Pancreas (tissue), 10 donors: ENCODE data around the gene PRR7. TPM values are rescaled to one million over a fixed set of nuclear protein-coding genes. Genes with fewer than 3 reads are reported as not detected.

Experiments
- ATAC-seq, 4 donors: fragments of 200-7000 bp; cut with Tn5 transposase; one replicate each; pipeline versions ENCODE4 v1.8.0 to v1.9.1; 2020; ENCODE audit warnings: mild to moderate bottlenecking in 4 of 4, moderate library complexity in 4 of 4
- DNase-seq, 6 donors: peaks; one replicate each; pipeline ENCODE4 v3.0.0-alpha.2; 2020
- FAIRE-seq: peaks from 2 replicates; lab custom pipeline; 2012; peaks lifted over from hg19 to GRCh38; lab: Jason Lieb, UNC
- H3K27ac ChIP-seq, 4 donors: fragments of 200-600 bp; sonication (generic); 1 replicate in 3 of 4; 2 replicates in 1 of 4; pipeline versions ENCODE4 v1.5.0 to v1.8.0; 2020
- H3K27me3 ChIP-seq, 4 donors: fragments of 200-600 bp; one replicate each; pipeline ENCODE4 v1.8.0; 2021
- H3K36me3 ChIP-seq, 3 donors: fragments of 200-600 bp; sonication (generic) in 1 of 3; one replicate each; pipeline versions ENCODE4 v1.5.0 to v1.8.0; 2020 to 2021
- H3K4me1 ChIP-seq, 3 donors: fragments of 200-600 bp; one replicate each; pipeline ENCODE4 v1.8.0; 2021
- H3K4me3 ChIP-seq, 4 donors: fragments of 200-600 bp; sonication (generic) in 2 of 4; one replicate each; pipeline versions ENCODE4 v1.5.0 to v1.8.0; 2020 to 2021
- H3K9me3 ChIP-seq, 4 donors: fragments of 200-600 bp; one replicate each; pipeline ENCODE4 v1.8.0; 2021
- CTCF ChIP-seq, 4 donors: fragments of 200-600 bp; sonication (generic) in 3 of 4; IDR thresholded peaks; one replicate each; pipeline versions ENCODE4 v1.5.0 to v1.8.0; 2021; ENCODE audit warnings: antibody characterized with exemption in 4 of 4
- WGBS, 2 donors: extraction: QIAGEN DNeasy Blood & Tissue Kit; methylation state at CpG; one replicate each; pipeline ENCODE4 v1.1.7; 2013; 5-methylcytosine and 5-hydroxymethylcytosine counted together
- intact Hi-C, 3 donors: fragments of 100-400 bp; cut with DNase I; formaldehyde crosslinking; loops; one replicate each; pipeline versions ENCODE4 v1.11.1 to v1.14.2; 2022
- polyA plus RNA-seq, 2 donors: library from polyadenylated mRNA; stranded (reverse); fragments of 200-250 nt; gene quantifications; one replicate each; pipeline ENCODE4 v1.2.3, GENCODE V29; 2013
- total RNA-seq, 6 donors: library from RNA; stranded (reverse); fragmentation: NEBNext Ultra II Directional in 4 of 6; extraction: Animal tissue kit (Norgen Biotek cat#: 25700) in 4 of 6; gene quantifications; one replicate each; pipeline versions ENCODE4 v1.2.1 to v1.2.4, GENCODE V29; 2021 to 2023
- donor health status: healthy with polysubstance abuse.
- donor health status: DM: no; HTN: no; CAD: no; lungs with moderate emphysema.
- donor health status: DM: no; HTN: no; CAD: no.
- donor health status: control.
- donor health status: control.
- donor health status: Bipolar disorder and iron deficiency.
- donor health status: DM: yes; HTN: yes; CAD: no.
- donor health status: DM: no; HTN: no; CAD: no.
- donor health status: DM: no; HTN: no; CAD: no.
- donor health status: DM: yes; HTN: yes; CAD: no.

The PRR7 gene
- total and polyA plus RNA-seq, 8 donors = 1.7 to 3.5 (median 2.7) TPM

DNA sequence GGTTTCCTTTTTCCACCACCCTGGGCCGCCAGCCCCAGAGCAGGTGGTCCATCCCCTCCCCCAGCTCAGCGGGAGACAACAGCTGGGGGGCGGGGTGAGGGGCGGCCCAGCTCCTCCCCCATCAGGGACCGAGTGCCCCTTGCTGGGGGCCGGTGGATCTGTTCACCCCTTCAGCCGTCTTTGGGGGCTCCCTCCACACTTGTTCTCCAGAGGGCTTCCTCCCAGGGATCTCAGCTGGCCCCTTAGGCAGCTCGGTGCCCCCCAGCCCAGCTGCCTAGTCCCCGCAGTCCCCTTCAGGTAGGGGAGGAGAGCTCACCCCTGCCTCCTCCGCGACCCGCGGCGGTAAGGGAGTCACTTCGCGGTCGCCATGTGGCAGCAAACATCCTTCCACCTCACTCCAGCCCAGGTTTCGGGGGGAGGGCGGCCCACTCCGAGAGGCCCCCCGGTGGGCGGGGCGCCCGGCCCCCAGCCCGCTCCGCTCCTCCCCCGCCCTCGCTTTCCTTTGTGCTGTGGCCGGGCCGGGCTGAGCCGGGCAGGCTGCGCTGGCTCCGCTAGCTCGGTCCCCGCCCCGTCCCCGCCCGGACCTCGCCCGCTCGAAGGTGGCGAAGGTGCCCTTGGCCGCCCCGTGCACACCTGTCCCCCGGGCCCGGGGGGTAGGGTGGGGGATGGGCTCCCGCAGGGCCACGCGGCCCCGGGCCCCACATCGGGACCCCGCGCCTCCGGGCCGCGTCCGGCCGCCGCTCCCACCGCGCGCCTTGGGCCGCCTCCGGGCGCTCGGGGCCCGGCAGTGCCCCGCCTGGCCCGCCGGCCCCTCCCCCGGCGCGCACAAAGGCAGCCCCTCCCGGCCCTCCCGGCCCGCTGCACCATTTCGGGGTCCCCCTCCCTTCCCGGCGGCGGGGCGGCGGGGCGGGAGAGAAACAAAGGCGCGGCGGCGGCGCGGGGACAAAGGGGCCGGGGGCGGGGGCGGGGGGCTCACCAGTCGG lies 26.1 kb downstream of the PRR7 start:
- Histone ChIP-seq H3K9me3 (no peaks in the 10 kb centered on the region), H3K27ac (peak overlapping the region in 1 of 4 donors; percentile 39), H3K36me3 (no peaks in the 10 kb centered on the region), H3K27me3 (no peaks in the 10 kb centered on the region), H3K4me1 (peaks cover 0 to 6% (median 3%) of the 10 kb centered on the region in 3 donors), H3K4me3 (peak overlapping the region; percentile 49 to 65 (median 60))
- FAIRE-seq (no peak), ATAC-seq (peak; percentile 32 to 60 (median 46)), DNase-seq (peak in 2 of 6 donors; percentile 66 to 81)
- intact Hi-C loops = no loop called here
- TF ChIP-seq CTCF (IDR thresholded peaks at IDR 0.05) = no peak
- WGBS, 2 donors = 3% methylated on average over 43 to 93 of the region's 93 CpGs

GRCh38 chr5:177473443-177474001 lies 26.9 kb downstream of the PRR7 start, which contains the start of gene DBN1:
Gene DBN1, minus strand, starts transcription at chr5:177473634. Its CDS starts 113 bp downstream, at chr5:177473521.
- Histone ChIP-seq H3K27ac (peak within 1 kb of the TSS in 1 of 4 donors; percentile 39), H3K27me3 (no peaks in the 10 kb centered on the region), H3K4me1 (peaks cover 0 to 6% (median 3%) of the 10 kb centered on the region in 3 donors), H3K4me3 (peak within 1 kb of the TSS; percentile 49 to 65 (median 60)), H3K9me3 (no peaks in the 10 kb centered on the region), H3K36me3 (no peaks in the 10 kb centered on the region)
- peak; percentile 68 to 84 (median 79) for ATAC-seq
- no peak for FAIRE-seq
- intact Hi-C loops = no loop called here
- 2 to 3% methylated on average over 5 to 64 of the region's 69 CpGs for WGBS, 2 donors
- no peak for TF ChIP-seq CTCF (IDR thresholded peaks at IDR 0.05)
- DNase-seq = peak in 4 of 6 donors; percentile 48 to 80 (median 72)

DNA sequence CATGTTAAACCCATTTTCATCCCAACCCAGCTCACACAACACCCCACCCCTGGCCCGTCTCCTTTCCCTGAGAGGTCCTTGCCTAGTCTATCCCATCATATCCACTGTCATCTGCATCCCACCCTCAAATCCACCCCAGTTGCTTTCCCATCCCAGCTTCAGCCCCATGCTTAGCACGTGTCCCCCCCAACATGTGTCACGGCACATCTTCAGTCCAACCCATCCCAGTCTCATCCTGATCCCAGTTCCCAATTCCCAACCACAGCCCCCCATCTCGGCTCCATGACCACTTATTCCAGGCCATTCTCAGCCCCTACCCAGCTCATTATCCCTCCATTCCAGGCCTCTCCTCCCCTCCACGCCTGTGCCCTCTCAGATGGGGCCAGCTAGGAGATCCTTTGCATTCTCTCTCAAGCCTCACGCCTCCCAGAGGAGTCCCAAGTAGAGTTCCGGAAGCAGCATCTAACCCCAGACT lies 27.4 kb downstream of the PRR7 start:
- intact Hi-C loops = no loop called here
- H3K27me3 ChIP-seq = no peaks in the 10 kb centered on the region
- H3K4me3 ChIP-seq = no peak overlapping the region
- ATAC-seq (no peak), DNase-seq (no peak), FAIRE-seq (no peak)
- H3K9me3 ChIP-seq = no peaks in the 10 kb centered on the region
- H3K4me1 ChIP-seq = peaks cover 0 to 6% (median 3%) of the 10 kb centered on the region in 3 donors
- no peak overlapping the region for H3K27ac ChIP-seq
- no peaks in the 10 kb centered on the region for H3K36me3 ChIP-seq
- TF ChIP-seq CTCF (IDR thresholded peaks at IDR 0.05) = no peak
- 67 to 73% methylated on average over 7 of the region's 7 CpGs for WGBS, 2 donors

- 49 to 70% methylated on average over 3 to 4 of the region's 4 CpGs for WGBS, 2 donors
- no peak overlapping the region for H3K4me3 ChIP-seq
- H3K4me1 ChIP-seq = peaks cover 0 to 6% (median 6%) of the 10 kb centered on the region in 3 donors
- ATAC-seq (no peak), FAIRE-seq (no peak), DNase-seq (peak in 1 of 6 donors; percentile 46)
- TF ChIP-seq CTCF (IDR thresholded peaks at IDR 0.05) = no peak
- no peaks in the 10 kb centered on the region for H3K36me3 ChIP-seq
- H3K27ac ChIP-seq = no peak overlapping the region
- intact Hi-C loops = no loop called here
- no peaks in the 10 kb centered on the region for H3K9me3 ChIP-seq
- no peaks in the 10 kb centered on the region for H3K27me3 ChIP-seq
Measured at GRCh38 chr5:177474846-177475562, 28.4 kb downstream of the PRR7 start.
